Left lung (tissue), 10 donors: ENCODE data around the gene C1D. TPM values are rescaled to one million over a fixed set of nuclear protein-coding genes. Genes with fewer than 3 reads are reported as not detected.

Experiments
- ATAC-seq: fragments of 200-7000 bp; cut with Tn5 transposase; one replicate; pipeline ENCODE4 v1.9.1; 2020; ENCODE audit warnings: moderate library complexity
- DNase-seq, 4 donors: peaks; one replicate each; pipeline ENCODE4 v3.0.0-alpha.2; 2013 to 2020
- H3K27ac ChIP-seq, 2 donors: fragments of 200-600 bp; sonication (generic) in 1 of 2; one replicate each; pipeline versions ENCODE4 v1.5.0 to v1.8.0; 2020 to 2021
- H3K27me3 ChIP-seq, 2 donors: fragments of 200-600 bp; sonication (generic) in 1 of 2; one replicate each; pipeline versions ENCODE4 v1.5.0 to v1.8.0; 2020 to 2021
- H3K36me3 ChIP-seq, 2 donors: fragments of 200-600 bp; sonication (generic) in 1 of 2; one replicate each; pipeline versions ENCODE4 v1.5.0 to v1.8.0; 2020 to 2021
- H3K4me1 ChIP-seq, 2 donors: fragments of 200-600 bp; one replicate each; pipeline ENCODE4 v1.8.0; 2021
- H3K4me3 ChIP-seq, 2 donors: fragments of 200-600 bp; sonication (generic) in 1 of 2; one replicate each; pipeline versions ENCODE4 v1.5.0 to v1.8.0; 2020 to 2021; ENCODE audit warnings: mild to moderate bottlenecking in 1 of 2
- H3K9me3 ChIP-seq, 2 donors: fragments of 200-600 bp; sonication (generic) in 1 of 2; one replicate each; pipeline versions ENCODE4 v1.5.0 to v1.8.0; 2020 to 2021
- intact Hi-C, 2 donors: fragments of 100-400 bp; cut with DNase I; formaldehyde crosslinking; loops; one replicate each; pipeline versions ENCODE4 v1.11.2 to v1.14.2; 2022
- polyA plus RNA-seq, 6 donors: library from polyadenylated mRNA; unstranded; fragments of 120-200 nt; gene quantifications; one replicate each; pipeline ENCODE4 v1.2.1, GENCODE V29; 2013; ENCODE audit not compliant: insufficient read length in 6 of 6
- total RNA-seq, 2 donors: library from RNA; stranded (reverse); fragmentation: NEBNext Ultra II Directional; extraction: Animal tissue kit (Norgen Biotek cat#: 25700); gene quantifications; one replicate each; pipeline ENCODE4 v1.2.1, GENCODE V29; 2021
- TF ChIP-seq, protein P1 (sequence below), 2 donors: fragments of 200-600 bp; sonication (generic) in 1 of 2; IDR thresholded peaks; one replicate each; pipeline versions ENCODE4 v1.5.0 to v1.8.0; 2021; ENCODE audit warnings: antibody characterized with exemption in 2 of 2
- donor health status: DM: no; HTN: yes; CAD: no.
- donor health status: DM: no; HTN: no; CAD: no.

The C1D gene
- total and polyA plus RNA-seq, 8 donors: 21.0 to 43.4 (median 38.4) TPM

GRCh38 chr2:68023904-68024303 lies 38.9 kb downstream of the C1D start:
- Histone ChIP-seq H3K27ac (no peak overlapping the region), H3K27me3 (no peaks in the 10 kb centered on the region), H3K36me3 (no peaks in the 10 kb centered on the region), H3K4me1 (no peaks in the 10 kb centered on the region), H3K4me3 (no peak overlapping the region), H3K9me3 (no peaks in the 10 kb centered on the region)
- TF ChIP-seq, protein P1, sequence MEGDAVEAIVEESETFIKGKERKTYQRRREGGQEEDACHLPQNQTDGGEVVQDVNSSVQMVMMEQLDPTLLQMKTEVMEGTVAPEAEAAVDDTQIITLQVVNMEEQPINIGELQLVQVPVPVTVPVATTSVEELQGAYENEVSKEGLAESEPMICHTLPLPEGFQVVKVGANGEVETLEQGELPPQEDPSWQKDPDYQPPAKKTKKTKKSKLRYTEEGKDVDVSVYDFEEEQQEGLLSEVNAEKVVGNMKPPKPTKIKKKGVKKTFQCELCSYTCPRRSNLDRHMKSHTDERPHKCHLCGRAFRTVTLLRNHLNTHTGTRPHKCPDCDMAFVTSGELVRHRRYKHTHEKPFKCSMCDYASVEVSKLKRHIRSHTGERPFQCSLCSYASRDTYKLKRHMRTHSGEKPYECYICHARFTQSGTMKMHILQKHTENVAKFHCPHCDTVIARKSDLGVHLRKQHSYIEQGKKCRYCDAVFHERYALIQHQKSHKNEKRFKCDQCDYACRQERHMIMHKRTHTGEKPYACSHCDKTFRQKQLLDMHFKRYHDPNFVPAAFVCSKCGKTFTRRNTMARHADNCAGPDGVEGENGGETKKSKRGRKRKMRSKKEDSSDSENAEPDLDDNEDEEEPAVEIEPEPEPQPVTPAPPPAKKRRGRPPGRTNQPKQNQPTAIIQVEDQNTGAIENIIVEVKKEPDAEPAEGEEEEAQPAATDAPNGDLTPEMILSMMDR (IDR thresholded peaks at IDR 0.05): no peak
- intact Hi-C loops: no loop called here
- ATAC-seq (no peak), DNase-seq (no peak)

GRCh38 chr2:68018727-68019126 lies 44.1 kb downstream of the C1D start:
- H3K4me1 ChIP-seq: no peaks in the 10 kb centered on the region
- H3K4me3 ChIP-seq: no peak overlapping the region
- no peak overlapping the region for H3K27ac ChIP-seq
- no peaks in the 10 kb centered on the region for H3K9me3 ChIP-seq
- ATAC-seq (no peak), DNase-seq (no peak)
- H3K36me3 ChIP-seq: no peaks in the 10 kb centered on the region
- TF ChIP-seq, protein P1 (IDR thresholded peaks at IDR 0.05): no peak
- no peaks in the 10 kb centered on the region for H3K27me3 ChIP-seq
- intact Hi-C loops: no loop called here

DNA sequence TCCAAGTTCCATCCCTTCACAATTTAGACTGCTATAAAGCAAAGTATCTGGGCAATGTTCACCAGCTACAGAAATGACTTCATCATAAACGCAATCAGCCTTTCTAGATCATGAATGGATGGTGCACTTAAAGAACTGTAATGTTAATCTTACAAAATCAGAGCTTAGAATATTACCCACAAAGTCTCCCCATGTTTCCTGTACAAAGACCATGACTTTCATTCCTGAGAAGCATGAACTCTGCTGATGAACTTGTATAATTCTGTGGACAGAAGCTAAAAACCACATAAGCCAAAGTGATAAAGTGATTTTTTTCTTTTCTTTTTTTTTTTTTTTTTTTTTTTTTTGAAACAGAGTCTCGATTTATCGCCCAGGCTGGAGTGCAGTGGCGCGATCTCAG lies 53.3 kb downstream of the C1D start:
- H3K27me3 ChIP-seq: no peaks in the 10 kb centered on the region
- ATAC-seq (no peak), DNase-seq (no peak)
- TF ChIP-seq, protein P1 (IDR thresholded peaks at IDR 0.05): no peak
- H3K4me1 ChIP-seq: no peaks in the 10 kb centered on the region
- no peaks in the 10 kb centered on the region for H3K9me3 ChIP-seq
- intact Hi-C loops: no loop called here
- H3K27ac ChIP-seq: no peak overlapping the region
- H3K36me3 ChIP-seq: no peaks in the 10 kb centered on the region
- no peak overlapping the region for H3K4me3 ChIP-seq

DNA sequence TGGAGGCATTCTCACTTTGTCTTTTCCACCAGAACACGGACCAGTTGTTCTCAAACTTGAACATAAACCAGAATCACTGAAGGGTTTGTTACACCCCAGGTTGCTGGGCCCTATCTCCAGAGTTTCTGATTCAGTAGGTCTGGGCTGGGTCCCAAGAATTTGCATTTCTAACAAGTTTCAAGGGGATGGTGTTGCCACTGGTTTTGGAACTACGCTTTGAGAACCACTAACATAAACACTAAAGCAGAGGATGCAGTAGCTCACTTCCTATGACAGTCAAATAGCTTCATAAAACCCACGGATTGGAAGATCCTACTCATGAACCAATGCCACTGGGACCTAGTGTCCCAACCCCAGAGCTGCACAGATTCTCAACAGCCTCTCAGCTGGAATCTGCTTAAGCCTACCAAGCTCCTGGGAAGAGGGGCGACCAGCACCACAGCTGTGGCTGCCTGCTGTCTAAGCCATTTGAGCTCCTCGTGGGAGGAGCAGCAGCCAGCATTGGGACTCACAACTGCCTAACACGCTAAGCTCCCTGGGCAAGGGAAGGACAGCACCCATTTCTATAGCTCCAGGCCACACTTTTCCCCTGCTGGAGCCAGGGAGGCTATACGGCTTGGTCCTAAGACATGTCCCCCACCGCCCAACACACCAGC lies 62.5 kb downstream of the C1D start:
- Histone ChIP-seq H3K9me3 (no peaks in the 10 kb centered on the region), H3K27ac (no peak overlapping the region), H3K4me1 (no peaks in the 10 kb centered on the region), H3K27me3 (no peaks in the 10 kb centered on the region), H3K4me3 (no peak overlapping the region), H3K36me3 (no peaks in the 10 kb centered on the region)
- TF ChIP-seq, protein P1 (IDR thresholded peaks at IDR 0.05): no peak
- intact Hi-C loops: no loop called here
- DNase-seq (no peak), ATAC-seq (no peak)

GRCh38 chr2:67999332-67999731 lies 63.5 kb downstream of the C1D start:
- ATAC-seq: no peak

More at GRCh38 chr2:67999332-67999731, 63.5 kb downstream of the C1D start:
- Histone ChIP-seq H3K27me3 (no peaks in the 10 kb centered on the region), H3K4me3 (no peak overlapping the region), H3K36me3 (no peaks in the 10 kb centered on the region), H3K4me1 (no peaks in the 10 kb centered on the region), H3K27ac (no peak overlapping the region), H3K9me3 (no peaks in the 10 kb centered on the region)
- intact Hi-C loops: no loop called here
- DNase-seq: no peak
- TF ChIP-seq, protein P1 (IDR thresholded peaks at IDR 0.05): no peak
